Measurements from ENCODE around the gene SLC22A12.

GRCh38 chr11:64593156-64594105 lies 2.4 kb downstream of the SLC22A12 start:
- TF ChIP-seq, protein P1, sequence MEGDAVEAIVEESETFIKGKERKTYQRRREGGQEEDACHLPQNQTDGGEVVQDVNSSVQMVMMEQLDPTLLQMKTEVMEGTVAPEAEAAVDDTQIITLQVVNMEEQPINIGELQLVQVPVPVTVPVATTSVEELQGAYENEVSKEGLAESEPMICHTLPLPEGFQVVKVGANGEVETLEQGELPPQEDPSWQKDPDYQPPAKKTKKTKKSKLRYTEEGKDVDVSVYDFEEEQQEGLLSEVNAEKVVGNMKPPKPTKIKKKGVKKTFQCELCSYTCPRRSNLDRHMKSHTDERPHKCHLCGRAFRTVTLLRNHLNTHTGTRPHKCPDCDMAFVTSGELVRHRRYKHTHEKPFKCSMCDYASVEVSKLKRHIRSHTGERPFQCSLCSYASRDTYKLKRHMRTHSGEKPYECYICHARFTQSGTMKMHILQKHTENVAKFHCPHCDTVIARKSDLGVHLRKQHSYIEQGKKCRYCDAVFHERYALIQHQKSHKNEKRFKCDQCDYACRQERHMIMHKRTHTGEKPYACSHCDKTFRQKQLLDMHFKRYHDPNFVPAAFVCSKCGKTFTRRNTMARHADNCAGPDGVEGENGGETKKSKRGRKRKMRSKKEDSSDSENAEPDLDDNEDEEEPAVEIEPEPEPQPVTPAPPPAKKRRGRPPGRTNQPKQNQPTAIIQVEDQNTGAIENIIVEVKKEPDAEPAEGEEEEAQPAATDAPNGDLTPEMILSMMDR (IDR thresholded peaks at IDR 0.05; ENCODE audit: low read depth, low read length) = no peak
- TF ChIP-seq POLR2A (IDR thresholded peaks at IDR 0.05; ENCODE audit: extremely low read depth, insufficient read length) (no peak), MYC (IDR thresholded peaks at IDR 0.05; ENCODE audit: low read depth, low read length) (no peak)

Data from NB4 (cell line).